ENCODE measurements around the gene TUSC2.

DNA sequence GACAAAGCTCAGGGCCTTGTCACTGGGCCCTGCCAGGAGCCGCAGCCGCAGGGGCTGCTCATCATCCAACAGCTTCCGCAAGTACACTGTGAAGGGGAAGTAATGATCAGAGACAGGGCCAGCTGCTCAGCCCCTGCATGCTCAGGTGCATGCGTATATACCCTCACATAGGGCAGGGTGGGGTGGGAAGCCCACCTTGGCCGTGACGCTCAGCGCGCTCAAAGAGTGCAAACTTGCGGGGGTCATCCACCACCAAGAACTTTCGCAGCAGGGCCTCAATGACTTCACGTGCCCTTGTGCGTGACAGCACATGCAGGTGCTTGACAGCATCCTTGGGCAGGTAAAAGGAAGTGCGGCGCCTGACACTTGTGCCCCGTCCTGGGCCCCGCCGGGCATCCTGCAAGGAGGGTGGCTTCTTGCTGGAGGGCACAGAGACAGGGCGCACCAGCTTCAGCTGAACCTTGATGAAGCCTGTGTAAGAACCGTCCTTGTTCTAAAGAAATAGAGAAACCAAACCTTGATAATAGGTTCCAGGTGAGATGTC lies 3.4 kb upstream of the TUSC2 start:
- TF ChIP-seq, protein P1, sequence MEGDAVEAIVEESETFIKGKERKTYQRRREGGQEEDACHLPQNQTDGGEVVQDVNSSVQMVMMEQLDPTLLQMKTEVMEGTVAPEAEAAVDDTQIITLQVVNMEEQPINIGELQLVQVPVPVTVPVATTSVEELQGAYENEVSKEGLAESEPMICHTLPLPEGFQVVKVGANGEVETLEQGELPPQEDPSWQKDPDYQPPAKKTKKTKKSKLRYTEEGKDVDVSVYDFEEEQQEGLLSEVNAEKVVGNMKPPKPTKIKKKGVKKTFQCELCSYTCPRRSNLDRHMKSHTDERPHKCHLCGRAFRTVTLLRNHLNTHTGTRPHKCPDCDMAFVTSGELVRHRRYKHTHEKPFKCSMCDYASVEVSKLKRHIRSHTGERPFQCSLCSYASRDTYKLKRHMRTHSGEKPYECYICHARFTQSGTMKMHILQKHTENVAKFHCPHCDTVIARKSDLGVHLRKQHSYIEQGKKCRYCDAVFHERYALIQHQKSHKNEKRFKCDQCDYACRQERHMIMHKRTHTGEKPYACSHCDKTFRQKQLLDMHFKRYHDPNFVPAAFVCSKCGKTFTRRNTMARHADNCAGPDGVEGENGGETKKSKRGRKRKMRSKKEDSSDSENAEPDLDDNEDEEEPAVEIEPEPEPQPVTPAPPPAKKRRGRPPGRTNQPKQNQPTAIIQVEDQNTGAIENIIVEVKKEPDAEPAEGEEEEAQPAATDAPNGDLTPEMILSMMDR (conservative IDR thresholded peaks at IDR 0.05; ENCODE audit: low read depth, low read length), result no peak
- TF ChIP-seq EZH2 (IDR thresholded peaks at IDR 0.05; ENCODE audit: borderline replicate concordance, low read depth, low read length, poor library complexity, severe bottlenecking), result no peak
